ENCODE results near the gene FNIP2. TPM values are rescaled to one million over a fixed set of nuclear protein-coding genes. Genes with fewer than 3 reads are reported as not detected.

FNIP2 gene
- total and polyA plus RNA-seq, 7 donors = 15.6 to 92.1 (median 33.3) TPM

GRCh38 chr4:158821228-158821971, 52.6 kb downstream of the FNIP2 start:
- intact Hi-C loops (cut with DNase I) = no loop called here
- Histone ChIP-seq H3K36me3 (ENCODE audit: insufficient read depth in 1 of 2, low read depth in 1 of 2) (peaks cover 0 to 9% of the 10 kb centered on the region in 2 donors), H3K4me1 (peaks cover 72% of the 10 kb centered on the region), H3K4me3 (no peak overlapping the region), H3K27ac (peak overlapping the region; percentile 85), H3K27me3 (ENCODE audit: insufficient read depth in 3 of 3, low read length in 2 of 3) (no peaks in the 10 kb centered on the region), H3K9me3 (no peaks in the 10 kb centered on the region)
- ATAC-seq = no peak
- no peak for TF ChIP-seq CTCF (IDR thresholded peaks at IDR 0.05)
- 71 to 77% (median 71%) methylated on average over 4 of the region's 4 CpGs for WGBS, 3 donors
- no peak for DNase-seq

GRCh38 chr4:158822348-158822747, 53.5 kb downstream of the FNIP2 start:
- peaks cover 0 to 15% of the 10 kb centered on the region in 2 donors for H3K36me3 ChIP-seq (ENCODE audit: insufficient read depth in 1 of 2, low read depth in 1 of 2)
- no peak for DNase-seq
- peaks cover 81% of the 10 kb centered on the region for H3K4me1 ChIP-seq
- H3K27me3 ChIP-seq (ENCODE audit: insufficient read depth in 3 of 3, low read length in 2 of 3) = no peaks in the 10 kb centered on the region
- no peak overlapping the region for H3K4me3 ChIP-seq
- WGBS, 3 donors = 87 to 95% (median 90%) methylated on average over 7 of the region's 7 CpGs
- TF ChIP-seq CTCF (IDR thresholded peaks at IDR 0.05) = no peak
- no peaks in the 10 kb centered on the region for H3K9me3 ChIP-seq
- ATAC-seq = no peak
- intact Hi-C loops (cut with DNase I) = no loop called here
- peak overlapping the region; percentile 85 for H3K27ac ChIP-seq

GRCh38 chr4:158823461-158823873, 54.6 kb downstream of the FNIP2 start:
- intact Hi-C loops (cut with DNase I) = no loop called here
- 39 to 59% (median 42%) methylated on average over 3 of the region's 3 CpGs for WGBS, 3 donors
- Histone ChIP-seq H3K27ac (peak overlapping the region; percentile 85), H3K9me3 (no peaks in the 10 kb centered on the region), H3K36me3 (ENCODE audit: insufficient read depth in 1 of 2, low read depth in 1 of 2) (peaks cover 7 to 15% of the 10 kb centered on the region in 2 donors), H3K27me3 (ENCODE audit: insufficient read depth in 3 of 3, low read length in 2 of 3) (no peaks in the 10 kb centered on the region), H3K4me3 (no peak overlapping the region), H3K4me1 (peaks cover 77% of the 10 kb centered on the region)
- no peak for TF ChIP-seq CTCF (IDR thresholded peaks at IDR 0.05)
- peak in 1 of 2 donors; percentile 57 for DNase-seq
- peak; percentile 78 to 92 (median 90) for ATAC-seq

GRCh38 chr4:158824425-158825274, 55.8 kb downstream of the FNIP2 start:
- peak overlapping the region; percentile 85 for H3K27ac ChIP-seq
- DNase-seq = peak in 1 of 2 donors; percentile 43
- H3K4me1 ChIP-seq = peaks cover 70% of the 10 kb centered on the region
- TF ChIP-seq CTCF (IDR thresholded peaks at IDR 0.05) = no peak
- H3K9me3 ChIP-seq = no peaks in the 10 kb centered on the region
- intact Hi-C loops (cut with DNase I) = loop anchor here in 1 of 2 donors (1.0 kb wide), 1 partner anchor 55 kb away; the partner anchor contains the start of gene FNIP2
- 30 to 45% (median 33%) methylated on average over 7 of the region's 7 CpGs for WGBS, 3 donors
- peak in 3 of 4 donors; percentile 42 to 63 (median 56) for ATAC-seq
- H3K27me3 ChIP-seq (ENCODE audit: insufficient read depth in 3 of 3, low read length in 2 of 3) = no peaks in the 10 kb centered on the region
- H3K4me3 ChIP-seq = peak overlapping the region; percentile 4
- peaks cover 15 to 16% of the 10 kb centered on the region in 2 donors for H3K36me3 ChIP-seq (ENCODE audit: insufficient read depth in 1 of 2, low read depth in 1 of 2)
